Keratinocyte (primary cell): ENCODE results near the gene GH1. TPM values are rescaled to one million over a fixed set of nuclear protein-coding genes. Genes with fewer than 3 reads are reported as not detected.

ENCODE experiments used
- DNase-seq: peaks from one replicate; pipeline ENCODE4 v3.0.0-alpha.2; 2011; ENCODE audit warnings: low read depth, missing footprints, low spot score
- FAIRE-seq: peaks from 2 replicates; lab custom pipeline; 2011; peaks lifted over from hg19 to GRCh38; lab: Jason Lieb, UNC
- H2AFZ ChIP-seq: 2 replicates; pipeline ENCODE4 v1.6.0; 2012; ENCODE audit warnings: low read length, control low read depth, inconsistent platforms; ENCODE audit not compliant: control insufficient read depth
- H3K27ac ChIP-seq: 2 replicates; pipeline ENCODE4 v1.5.1; 2011; ENCODE audit warnings: low read length; ENCODE audit not compliant: control insufficient read depth, insufficient read depth
- H3K27me3 ChIP-seq: 3 replicates; pipeline ENCODE4 v1.6.0; 2011; ENCODE audit warnings: low read length; ENCODE audit not compliant: control insufficient read depth, insufficient read depth; ENCODE audit errors: extremely low read depth
- H3K36me3 ChIP-seq, 2 experiments: 2 replicates in 1 of 2; 3 replicates in 1 of 2; pipeline ENCODE4 v1.5.1; 2011; ENCODE audit warnings: low read length in 2 of 2, mild to moderate bottlenecking in 1 of 2; ENCODE audit not compliant: control insufficient read depth in 2 of 2, insufficient read depth in 2 of 2; ENCODE audit errors: extremely low read depth in 1 of 2
- H3K4me1 ChIP-seq: 3 replicates; pipeline ENCODE4 v1.5.1; 2011; ENCODE audit warnings: low read length; ENCODE audit not compliant: control insufficient read depth, insufficient read depth; ENCODE audit errors: extremely low read depth
- H3K4me2 ChIP-seq: 3 replicates; pipeline ENCODE4 v1.6.0; 2011; ENCODE audit warnings: low read depth, low read length; ENCODE audit not compliant: control insufficient read depth, insufficient read depth; ENCODE audit errors: extremely low read depth
- H3K4me3 ChIP-seq, 3 experiments: fragments of 200-600 bp in 1 of 3; sonication (generic) in 1 of 3; 2 replicates in 2 of 3; 3 replicates in 1 of 3; pipeline ENCODE4 v1.5.1; 2011 to 2016; ENCODE audit warnings: low read length in 3 of 3, mild to moderate bottlenecking in 3 of 3, control low read depth in 2 of 3, inconsistent platforms in 1 of 3, low read depth in 1 of 3, mixed read lengths in 1 of 3, mixed run types in 1 of 3, moderate library complexity in 1 of 3; ENCODE audit not compliant: control insufficient read depth in 2 of 3, insufficient read depth in 2 of 3; ENCODE audit errors: extremely low read depth in 1 of 3
- H3K79me2 ChIP-seq: 2 replicates; pipeline ENCODE4 v1.6.0; 2012; ENCODE audit warnings: low read length; ENCODE audit not compliant: control insufficient read depth, insufficient read depth
- H3K9ac ChIP-seq: 3 replicates; pipeline ENCODE4 v1.6.0; 2011; ENCODE audit warnings: low read length; ENCODE audit not compliant: control insufficient read depth, insufficient read depth; ENCODE audit errors: extremely low read depth
- H3K9me1 ChIP-seq: 3 replicates; pipeline ENCODE4 v1.6.0; 2011; ENCODE audit warnings: low read length; ENCODE audit not compliant: control insufficient read depth, insufficient read depth; ENCODE audit errors: extremely low read depth
- H3K9me3 ChIP-seq: 2 replicates; pipeline ENCODE4 v1.5.1; 2012; ENCODE audit warnings: low read depth, low read length; ENCODE audit not compliant: control insufficient read depth
- H4K20me1 ChIP-seq: 3 replicates; pipeline ENCODE4 v1.6.0; 2011; ENCODE audit warnings: low read length; ENCODE audit not compliant: control insufficient read depth, insufficient read depth; ENCODE audit errors: extremely low read depth
- CTCF ChIP-seq, 3 experiments: IDR thresholded peaks in 1 of 3; conservative IDR thresholded peaks in 1 of 3; optimal IDR thresholded peaks in 1 of 3; 2 replicates in 2 of 3; 3 replicates in 1 of 3; pipeline versions ENCODE3 to v1.5.1; 2011; ENCODE audit warnings: low read length in 3 of 3, mild to moderate bottlenecking in 3 of 3, moderate library complexity in 2 of 3, control low read depth in 1 of 3, inconsistent platforms in 1 of 3; ENCODE audit not compliant: insufficient read depth in 2 of 3; ENCODE audit errors: extremely low read depth in 1 of 3
- EZH2 ChIP-seq: IDR thresholded peaks from one replicate; pipeline ENCODE4 v1.6.1; 2012; ENCODE audit warnings: inconsistent platforms, mild to moderate bottlenecking, low read length, moderate library complexity
- dilution Hi-C: fragments of 300-500 bp; cut with MboI; formaldehyde crosslinking; loops from one replicate; pipeline ENCODE4 v1.7.0; 2020; ENCODE audit warnings: low sequenced_read_pairs; ENCODE audit not compliant: extremely low pct_ligation_motif_present
- polyA plus RNA-seq, 5 experiments: library from polyadenylated mRNA; depleted of rRNA in 3 of 5; stranded (reverse) in 3 of 5; stranded (forward) in 1 of 5; unstranded in 1 of 5; fragments of >200 nt; gene quantifications; 1 replicate in 1 of 5; 2 replicates in 3 of 5; 3 replicates in 1 of 5; pipeline versions ENCODE4 v1.2.1 to v1.2.3, GENCODE V29; 2011 to 2012; ENCODE audit warnings: missing spikeins in 2 of 5, low read depth in 1 of 5, low replicate concordance in 1 of 5

GH1 gene
- polyA plus RNA-seq, 1 donor (not counting 4 experiments of a cell fraction or from before 2014, with no cell fraction given): not detected

GRCh38 chr17:63942309-63942985 is 23.8 kb upstream of the GH1 start:
- Histone ChIP-seq H3K79me2 (no peaks in the 10 kb centered on the region), H4K20me1 (no peaks in the 10 kb centered on the region), H3K36me3 (no peaks in the 10 kb centered on the region), H3K4me3 (no peak overlapping the region), H3K9ac (no peak overlapping the region), H3K27me3 (peaks cover 4% of the 10 kb centered on the region), H3K9me3 (no peaks in the 10 kb centered on the region), H3K4me1 (no peaks in the 10 kb centered on the region), H3K9me1 (no peaks in the 10 kb centered on the region), H3K27ac (no peak overlapping the region), H2AFZ (no peak overlapping the region), H3K4me2 (no peak overlapping the region)
- no peak for DNase-seq
- FAIRE-seq: no peak
- dilution Hi-C loops: no loop called here
- TF ChIP-seq EZH2 (no peak), CTCF (optimal IDR thresholded peaks at IDR 0.05 in 1 of 3, IDR thresholded peaks at IDR 0.05 in 1 of 3, conservative IDR thresholded peaks at IDR 0.05 in 1 of 3; ENCODE audit: extremely low read depth in 1 of 3, insufficient read depth in 2 of 3, low read length in 3 of 3) (no peak)

GRCh38 chr17:63941751-63942150 is 23.1 kb upstream of the GH1 start:
- dilution Hi-C loops: no loop called here
- H3K4me1 ChIP-seq: no peaks in the 10 kb centered on the region
- no peaks in the 10 kb centered on the region for H3K9me1 ChIP-seq
- no peak for FAIRE-seq
- no peak overlapping the region for H3K27ac ChIP-seq
- H2AFZ ChIP-seq: no peak overlapping the region
- no peaks in the 10 kb centered on the region for H3K36me3 ChIP-seq
- H3K4me2 ChIP-seq: no peak overlapping the region
- H3K4me3 ChIP-seq: no peak overlapping the region
- no peak for DNase-seq
- no peaks in the 10 kb centered on the region for H4K20me1 ChIP-seq
- TF ChIP-seq CTCF (optimal IDR thresholded peaks at IDR 0.05 in 1 of 3, IDR thresholded peaks at IDR 0.05 in 1 of 3, conservative IDR thresholded peaks at IDR 0.05 in 1 of 3; ENCODE audit: extremely low read depth in 1 of 3, insufficient read depth in 2 of 3, low read length in 3 of 3): no peak
- no peak for TF ChIP-seq EZH2
- no peaks in the 10 kb centered on the region for H3K9me3 ChIP-seq
- H3K79me2 ChIP-seq: no peaks in the 10 kb centered on the region
- no peak overlapping the region for H3K9ac ChIP-seq
- H3K27me3 ChIP-seq: peaks cover 4% of the 10 kb centered on the region
